Measurements from ENCODE around the gene NUP50. TPM values are rescaled to one million over a fixed set of nuclear protein-coding genes. Genes with fewer than 3 reads are reported as not detected.

NUP50 gene
- total RNA-seq, 1 experiment from 2014 or later = 134 TPM

DNA sequence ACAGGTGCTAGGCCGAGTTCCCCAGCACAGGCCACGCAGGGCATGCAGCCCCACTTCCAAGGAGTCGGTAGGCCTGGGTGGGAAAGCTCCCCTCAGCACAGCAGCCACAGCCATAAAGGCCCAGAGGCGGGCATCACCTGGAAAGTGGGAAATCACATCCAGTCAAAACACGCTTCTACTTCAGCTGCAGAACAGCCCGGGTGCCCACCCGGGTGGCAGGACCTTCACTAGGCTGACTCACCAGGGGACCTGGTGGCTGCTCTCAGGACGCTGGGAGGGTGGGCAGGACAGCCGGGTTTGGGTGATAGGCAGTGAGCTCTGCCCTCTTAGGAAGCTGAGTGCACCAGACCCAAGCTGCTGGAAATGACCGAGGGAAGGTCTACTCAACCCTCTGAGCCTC lies 69.7 kb downstream of the NUP50 start:
- no peak for TF ChIP-seq CTCF (conservative IDR thresholded peaks at IDR 0.05)
- Histone ChIP-seq H3K18ac (ENCODE audit: insufficient read length, low read depth, low read length) (no peak overlapping the region), H2AK5ac (ENCODE audit: insufficient read length, low read length) (no peak overlapping the region), H3K4me2 (ENCODE audit: insufficient read depth, insufficient read length, low read length) (no peak overlapping the region), H3K27ac (ENCODE audit: insufficient read length, low read depth, low read length) (no peak overlapping the region), H4K91ac (ENCODE audit: insufficient read length, low read depth, low read length) (no peak overlapping the region), H3K4ac (ENCODE audit: low read depth, low read length) (no peak overlapping the region), H3T11ph (ENCODE audit: low read length) (no peak overlapping the region), H3K79me2 (ENCODE audit: insufficient read depth, low read length) (no peaks in the 10 kb centered on the region; the same call in 1 of the 2 replicates), H2AFZ (ENCODE audit: low read length) (no peak overlapping the region), H3K14ac (ENCODE audit: insufficient read depth, low read length) (no peak overlapping the region), H3K9me3 (ENCODE audit: control insufficient read depth, low read depth, low read length) (no peaks in the 10 kb centered on the region), H3K4me1 (ENCODE audit: insufficient read depth, low read length) (no peaks in the 10 kb centered on the region), H3K9ac (ENCODE audit: extremely low read depth, insufficient read length, low read length) (no peak overlapping the region), H3K79me1 (ENCODE audit: insufficient read depth, low read depth, low read length, poor library complexity, severe bottlenecking) (no peaks in the 10 kb centered on the region), H4K8ac (replicated peaks; ENCODE audit: insufficient read length, low read depth, low read length) (no peak overlapping the region), H2BK12ac (ENCODE audit: insufficient read length, low read depth, low read length) (no peak overlapping the region), H2BK5ac (ENCODE audit: insufficient read length, low read length) (no peak overlapping the region), H2BK120ac (ENCODE audit: low read depth, low read length, poor library complexity, severe bottlenecking) (no peak overlapping the region), H3K23ac (ENCODE audit: insufficient read length, low read depth, low read length) (no peak overlapping the region), H3K27me3 (ENCODE audit: insufficient read depth, low read length) (no peaks in the 10 kb centered on the region), H3K56ac (ENCODE audit: insufficient read length, low read depth, low read length) (no peak overlapping the region), H2BK15ac (ENCODE audit: low read depth, low read length) (no peak overlapping the region), H2BK20ac (ENCODE audit: low read depth, low read length, poor library complexity, severe bottlenecking) (no peak overlapping the region), H3K23me2 (ENCODE audit: insufficient read length, low read depth, low read length, poor library complexity, severe bottlenecking) (no peaks in the 10 kb centered on the region), H4K5ac (ENCODE audit: insufficient read length, low read depth, low read length) (no peak overlapping the region), H4K20me1 (ENCODE audit: control insufficient read depth, insufficient read depth, insufficient read length) (no peaks in the 10 kb centered on the region)
- peaks cover 12 to 17% of the 10 kb centered on the region in 2 experiments for H3K4me1 Mint-ChIP-seq
- WGBS (ENCODE audit: extremely low coverage, insufficient read length, low lambda C conversion rate) = no CpG with 5 or more reads among the region's 10 CpGs
- 0 out of 2 replicates have a peak, but pooled peaks cover 1% of the 10 kb centered on the region for H3K27me3 Mint-ChIP-seq (ENCODE audit: low read depth)
- H3K4me3 Mint-ChIP-seq = no peak overlapping the region
- no peak for DNase-seq
- no peaks in the 10 kb centered on the region for H3K9me3 Mint-ChIP-seq
- H3K36me3 Mint-ChIP-seq (ENCODE audit: insufficient read depth in 1 of 3, low read depth in 3 of 3) = peaks cover 4 to 10% (median 7%) of the 10 kb centered on the region in 3 experiments; a peak in 5 of 7 replicates
- H3K27ac Mint-ChIP-seq = no peak overlapping the region; a peak in 2 of 7 replicates
